Keratinocyte (primary cell): ENCODE data around the gene SLC10A6.

Source experiments
- CTCF ChIP-seq, 3 experiments: IDR thresholded peaks in 1 of 3; conservative IDR thresholded peaks in 1 of 3; optimal IDR thresholded peaks in 1 of 3; 2 replicates in 2 of 3; 3 replicates in 1 of 3; pipeline versions ENCODE3 to v1.5.1; 2011; ENCODE audit warnings: low read length in 3 of 3, mild to moderate bottlenecking in 3 of 3, moderate library complexity in 2 of 3, control low read depth in 1 of 3, inconsistent platforms in 1 of 3; ENCODE audit not compliant: insufficient read depth in 2 of 3; ENCODE audit errors: extremely low read depth in 1 of 3
- EZH2 ChIP-seq: IDR thresholded peaks from one replicate; pipeline ENCODE4 v1.6.1; 2012; ENCODE audit warnings: inconsistent platforms, mild to moderate bottlenecking, low read length, moderate library complexity

- TF ChIP-seq CTCF (optimal IDR thresholded peaks at IDR 0.05 in 1 of 3, IDR thresholded peaks at IDR 0.05 in 1 of 3, conservative IDR thresholded peaks at IDR 0.05 in 1 of 3; ENCODE audit: extremely low read depth in 1 of 3, insufficient read depth in 2 of 3, low read length in 3 of 3) (peak in 1 of 3 experiments; percentile 2), EZH2 (no peak)
Measured at GRCh38 chr4:86816501-86817273, 32.5 kb downstream of the SLC10A6 start.
